ENCODE measurements around the gene ARL5A.
A peak's percentile ranks its signal among the peaks of the same experiment; 100 is the strongest.

ARL5A gene

DNA sequence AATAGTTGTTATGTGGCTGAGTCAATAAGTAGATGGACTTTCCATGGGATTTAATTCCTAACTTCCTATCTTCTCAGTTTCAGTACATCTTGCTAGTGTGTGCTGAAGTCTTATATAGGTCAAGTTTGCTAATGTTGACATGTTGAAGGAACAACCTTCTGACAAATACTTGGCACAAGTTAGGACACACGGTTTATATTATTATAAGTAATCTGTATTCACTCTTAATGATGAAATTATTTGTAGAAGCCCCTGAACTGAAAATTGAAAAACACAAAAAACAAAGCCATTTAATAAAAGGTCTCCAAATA is 19.2 kb downstream of the ARL5A start:
- DNase-seq (ENCODE audit: extremely low read depth, low read depth), result no peak
- TF ChIP-seq, protein P1, sequence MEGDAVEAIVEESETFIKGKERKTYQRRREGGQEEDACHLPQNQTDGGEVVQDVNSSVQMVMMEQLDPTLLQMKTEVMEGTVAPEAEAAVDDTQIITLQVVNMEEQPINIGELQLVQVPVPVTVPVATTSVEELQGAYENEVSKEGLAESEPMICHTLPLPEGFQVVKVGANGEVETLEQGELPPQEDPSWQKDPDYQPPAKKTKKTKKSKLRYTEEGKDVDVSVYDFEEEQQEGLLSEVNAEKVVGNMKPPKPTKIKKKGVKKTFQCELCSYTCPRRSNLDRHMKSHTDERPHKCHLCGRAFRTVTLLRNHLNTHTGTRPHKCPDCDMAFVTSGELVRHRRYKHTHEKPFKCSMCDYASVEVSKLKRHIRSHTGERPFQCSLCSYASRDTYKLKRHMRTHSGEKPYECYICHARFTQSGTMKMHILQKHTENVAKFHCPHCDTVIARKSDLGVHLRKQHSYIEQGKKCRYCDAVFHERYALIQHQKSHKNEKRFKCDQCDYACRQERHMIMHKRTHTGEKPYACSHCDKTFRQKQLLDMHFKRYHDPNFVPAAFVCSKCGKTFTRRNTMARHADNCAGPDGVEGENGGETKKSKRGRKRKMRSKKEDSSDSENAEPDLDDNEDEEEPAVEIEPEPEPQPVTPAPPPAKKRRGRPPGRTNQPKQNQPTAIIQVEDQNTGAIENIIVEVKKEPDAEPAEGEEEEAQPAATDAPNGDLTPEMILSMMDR (IDR thresholded peaks at IDR 0.05; ENCODE audit: low read depth, low read length), result no peak

DNA sequence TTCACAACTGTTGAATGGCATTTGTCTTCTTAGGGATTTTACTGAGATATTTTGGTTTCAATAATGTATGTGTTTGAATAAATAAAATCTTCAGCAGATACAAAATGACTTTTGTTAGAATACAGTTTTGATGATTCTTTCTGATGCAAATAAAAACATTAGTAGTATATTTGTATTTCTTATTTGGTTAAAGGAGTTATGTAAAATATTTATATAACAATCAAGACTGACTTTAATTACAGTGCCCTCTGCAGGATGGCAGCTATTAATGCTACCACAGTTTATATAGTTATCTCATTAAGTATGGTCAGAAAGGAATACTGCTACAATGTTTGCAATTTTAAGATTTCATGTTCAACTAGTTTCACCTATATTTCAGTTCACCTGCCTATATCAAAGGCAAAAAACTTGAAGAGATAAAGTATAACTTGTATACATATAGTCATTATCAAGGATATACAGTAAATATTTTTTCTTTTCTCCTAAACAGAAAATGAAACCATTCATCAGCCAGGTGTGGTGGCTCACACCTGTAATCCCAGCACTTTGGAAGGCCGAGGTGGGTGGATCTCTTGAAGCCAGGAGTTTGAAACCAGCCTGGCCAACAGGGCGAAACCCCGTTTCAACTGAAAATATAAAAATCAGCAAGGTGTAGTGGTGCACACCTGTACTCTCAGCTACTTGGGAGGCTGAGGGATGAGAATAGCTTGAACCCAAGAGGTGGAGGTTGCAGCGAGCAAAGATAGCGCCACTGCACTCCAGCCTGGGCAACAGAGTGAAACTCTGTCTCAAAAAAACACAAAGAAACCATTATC is 19.8 kb downstream of the ARL5A start:
- TF ChIP-seq, protein P1 (IDR thresholded peaks at IDR 0.05; ENCODE audit: low read depth, low read length), result peak; percentile 52
- DNase-seq (ENCODE audit: extremely low read depth, low read depth), result no peak

DNA sequence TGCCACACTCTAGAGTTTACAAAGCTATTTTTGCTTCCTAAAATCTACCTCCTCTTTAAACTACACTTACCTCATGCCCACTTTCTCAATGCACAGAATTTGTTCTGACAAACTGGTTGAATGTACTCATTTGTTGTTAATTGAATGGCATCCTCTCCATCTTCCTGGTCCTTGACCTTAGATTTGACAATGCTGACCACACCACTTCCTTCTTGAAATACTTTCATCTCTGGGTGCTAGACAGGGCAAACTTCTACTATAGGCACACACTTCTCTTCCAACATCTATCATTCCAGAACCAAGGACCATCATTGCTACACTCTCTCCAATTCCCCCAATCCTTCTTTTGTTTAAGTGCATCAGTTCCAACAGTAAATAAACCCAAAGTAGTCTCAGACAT is 22.3 kb downstream of the ARL5A start:
- TF ChIP-seq, protein P1 (IDR thresholded peaks at IDR 0.05; ENCODE audit: low read depth, low read length), result no peak
- no peak for DNase-seq (ENCODE audit: extremely low read depth, low read depth)

DNA sequence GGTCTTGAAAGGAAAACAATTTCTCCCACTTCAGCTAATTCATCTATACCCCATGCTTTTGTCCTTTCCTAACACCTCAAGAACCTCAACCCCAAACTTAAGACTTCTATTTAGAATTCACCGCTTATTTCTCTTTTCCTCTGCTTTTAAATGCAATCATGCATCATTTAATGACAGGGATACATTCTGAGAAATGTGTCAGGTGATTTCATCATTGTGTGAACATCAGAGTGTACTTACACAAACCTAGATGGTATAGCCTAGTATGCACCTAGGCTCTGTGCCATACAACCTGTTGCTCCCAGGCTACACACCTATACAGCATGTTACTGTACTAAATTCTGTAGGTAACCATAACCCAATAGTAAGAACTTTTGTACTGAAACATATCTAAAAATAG is 22.9 kb downstream of the ARL5A start:
- TF ChIP-seq, protein P1 (IDR thresholded peaks at IDR 0.05; ENCODE audit: low read depth, low read length), result no peak
- DNase-seq (ENCODE audit: extremely low read depth, low read depth), result no peak

DNA sequence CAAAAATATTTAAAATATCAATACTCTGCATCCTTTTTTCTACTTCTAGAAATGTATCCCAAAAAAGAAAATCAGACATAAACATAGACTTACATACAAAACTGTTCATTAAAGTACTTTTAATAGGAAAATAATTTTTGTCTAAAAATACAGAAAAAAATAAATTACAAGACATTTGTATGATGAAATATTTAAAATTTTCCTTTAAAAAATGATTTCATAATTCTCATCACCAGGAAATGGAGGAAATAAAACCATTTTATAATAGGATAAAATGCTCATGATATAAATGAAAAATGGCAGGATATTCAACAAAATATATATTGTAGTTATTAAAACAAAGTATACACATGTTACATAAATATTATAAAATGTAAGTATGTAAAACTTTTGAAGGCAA is 24.4 kb downstream of the ARL5A start:
- DNase-seq (ENCODE audit: extremely low read depth, low read depth), result no peak
- TF ChIP-seq, protein P1 (IDR thresholded peaks at IDR 0.05; ENCODE audit: low read depth, low read length), result no peak

DNA sequence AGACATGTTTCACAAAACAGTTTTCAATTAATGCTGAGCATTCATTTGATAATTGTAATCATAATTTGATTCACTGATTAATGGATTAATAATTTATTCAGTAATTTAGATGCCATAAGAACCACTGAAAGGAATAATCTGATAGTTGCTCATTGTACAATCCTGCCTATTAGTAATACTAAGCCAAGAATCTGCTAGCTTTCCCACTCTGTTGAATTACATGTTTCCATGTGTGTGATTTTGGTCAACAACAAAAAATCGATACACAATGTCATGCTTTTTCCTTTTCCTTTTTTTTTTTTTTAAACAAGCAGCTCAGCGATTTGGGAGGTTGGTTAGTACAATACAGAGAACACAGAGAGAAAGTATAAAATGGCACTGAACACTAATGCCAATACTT is 25.9 kb downstream of the ARL5A start:
- no peak for DNase-seq (ENCODE audit: extremely low read depth, low read depth)
- TF ChIP-seq, protein P1 (IDR thresholded peaks at IDR 0.05; ENCODE audit: low read depth, low read length), result no peak

DNA sequence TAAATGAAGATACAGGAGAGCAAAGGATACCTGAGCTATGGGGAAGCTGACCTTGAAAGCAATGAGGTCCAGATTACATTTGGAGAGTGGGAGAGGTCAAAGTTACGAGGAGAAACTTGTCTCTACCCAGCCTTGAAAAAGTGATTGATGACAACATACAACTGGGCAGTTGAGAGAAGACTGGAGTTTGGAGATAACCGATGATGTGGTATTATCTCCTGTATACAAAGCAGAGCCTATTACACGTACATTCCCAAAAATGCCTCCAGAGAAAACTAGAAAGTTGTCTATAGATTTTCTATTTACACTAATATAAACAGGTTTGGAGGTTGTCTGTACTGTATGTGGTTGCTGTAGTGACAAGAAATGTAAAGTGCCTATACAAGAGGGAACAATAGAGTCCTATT is 28.3 kb downstream of the ARL5A start:
- TF ChIP-seq, protein P1 (IDR thresholded peaks at IDR 0.05; ENCODE audit: low read depth, low read length), result no peak
- no peak for DNase-seq (ENCODE audit: extremely low read depth, low read depth)

All from AG09319 (cell line).